MM.1S (cell line): Measurements from ENCODE around the gene UXS1.

ENCODE experiments used
- DNase-seq: peaks from one replicate; pipeline ENCODE4 v3.0.0-alpha.2; 2015
- H2AFZ ChIP-seq: fragments of 300-600 bp; sonication (generic); 2 replicates; pipeline ENCODE4 v1.6.0; 2016; ENCODE audit warnings: antibody characterized with exemption, low read length
- H3F3A ChIP-seq: fragments of 300-600 bp; sonication (generic); 2 replicates; pipeline ENCODE4 v1.6.1; 2016; ENCODE audit warnings: mild to moderate bottlenecking, antibody characterized with exemption, low read length, moderate library complexity, mixed read lengths; ENCODE audit not compliant: insufficient read depth
- H3K27ac ChIP-seq: fragments of 300-600 bp; sonication (generic); 2 replicates; pipeline ENCODE4 v1.5.1; 2016; ENCODE audit warnings: mild to moderate bottlenecking, low read length
- H3K27me3 ChIP-seq: fragments of 300-600 bp; sonication (generic); replicated peaks from 2 replicates; pipeline ENCODE4 v1.6.0; 2016; ENCODE audit warnings: low read length; ENCODE audit not compliant: insufficient read depth
- H3K36me3 ChIP-seq: fragments of 300-600 bp; sonication (generic); replicated peaks from 2 replicates; pipeline ENCODE4 v1.6.1; 2016; ENCODE audit warnings: mild to moderate bottlenecking, low read length, mixed read lengths; ENCODE audit not compliant: insufficient read depth
- H3K4me1 ChIP-seq: fragments of 300-600 bp; sonication (generic); 2 replicates; pipeline ENCODE4 v1.6.1; 2016; ENCODE audit warnings: low read length, mixed read lengths
- H3K4me2 ChIP-seq: fragments of 300-600 bp; sonication (generic); 2 replicates; pipeline ENCODE4 v1.6.0; 2016; ENCODE audit warnings: low read depth, low read length
- H3K4me3 ChIP-seq: fragments of 300-600 bp; sonication (generic); 2 replicates; pipeline ENCODE4 v1.5.1; 2016; ENCODE audit warnings: low read length, mixed read lengths
- H3K79me2 ChIP-seq: fragments of 300-600 bp; sonication (generic); 2 replicates; pipeline ENCODE4 v1.6.1; 2016; ENCODE audit warnings: mixed run types, low read length, mixed read lengths
- H3K9ac ChIP-seq: fragments of 300-600 bp; sonication (generic); 2 replicates; pipeline ENCODE4 v1.6.1; 2016; ENCODE audit warnings: low read length, mixed read lengths
- H3K9me2 ChIP-seq: fragments of 300-600 bp; sonication (generic); replicated peaks from 2 replicates; pipeline ENCODE4 v1.6.1; 2016; ENCODE audit warnings: mild to moderate bottlenecking, low read length, mixed read lengths; ENCODE audit not compliant: insufficient read depth
- H3K9me3 ChIP-seq: fragments of 300-600 bp; sonication (generic); replicated peaks from 2 replicates; pipeline ENCODE4 v1.6.1; 2016; ENCODE audit warnings: mild to moderate bottlenecking, low read length, mixed read lengths; ENCODE audit not compliant: insufficient read depth
- H4K20me1 ChIP-seq: fragments of 300-600 bp; sonication (generic); 2 replicates; pipeline ENCODE4 v1.6.1; 2016; ENCODE audit warnings: mild to moderate bottlenecking, low read length, moderate library complexity, mixed read lengths; ENCODE audit not compliant: insufficient read depth
- EZH2 ChIP-seq: fragments of 300-600 bp; sonication (generic); optimal IDR thresholded peaks from 2 replicates; pipeline ENCODE3; 2017; ENCODE audit warnings: low read depth, mild to moderate bottlenecking, antibody characterized with exemption, low read length, mixed read lengths
- EZH2phosphoT487 ChIP-seq: fragments of 300-600 bp; sonication (generic); IDR thresholded peaks from 2 replicates; pipeline ENCODE4 v1.6.1; 2018; ENCODE audit warnings: antibody characterized with exemption, low read length
- TF ChIP-seq, protein P1 (sequence below): fragments of 300-600 bp; sonication (generic); IDR thresholded peaks from 2 replicates; pipeline ENCODE4 v1.5.1; 2016; ENCODE audit warnings: antibody characterized with exemption, low read length, mixed read lengths

The UXS1 gene

DNA sequence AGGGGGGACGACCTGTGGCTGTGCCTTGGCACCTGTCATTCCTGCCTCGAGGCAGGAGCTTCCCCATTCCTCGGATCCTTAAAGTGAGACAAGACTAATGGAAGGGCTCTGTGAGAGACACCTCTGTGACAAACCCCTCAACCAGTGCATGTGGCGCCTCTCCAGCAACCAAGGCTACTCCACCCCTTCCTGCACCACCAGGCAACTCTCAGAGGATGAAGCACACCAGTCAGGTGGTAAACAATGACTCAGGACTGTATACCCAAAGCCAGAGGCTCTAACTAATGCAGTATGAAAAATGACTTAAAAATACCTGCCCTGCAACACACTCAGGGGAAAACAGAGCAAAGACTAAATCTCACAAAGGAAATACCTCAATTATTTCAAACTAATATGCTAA, 136.9 kb downstream of the UXS1 start:
- TF ChIP-seq EZH2 = no peak
- TF ChIP-seq, protein P1, sequence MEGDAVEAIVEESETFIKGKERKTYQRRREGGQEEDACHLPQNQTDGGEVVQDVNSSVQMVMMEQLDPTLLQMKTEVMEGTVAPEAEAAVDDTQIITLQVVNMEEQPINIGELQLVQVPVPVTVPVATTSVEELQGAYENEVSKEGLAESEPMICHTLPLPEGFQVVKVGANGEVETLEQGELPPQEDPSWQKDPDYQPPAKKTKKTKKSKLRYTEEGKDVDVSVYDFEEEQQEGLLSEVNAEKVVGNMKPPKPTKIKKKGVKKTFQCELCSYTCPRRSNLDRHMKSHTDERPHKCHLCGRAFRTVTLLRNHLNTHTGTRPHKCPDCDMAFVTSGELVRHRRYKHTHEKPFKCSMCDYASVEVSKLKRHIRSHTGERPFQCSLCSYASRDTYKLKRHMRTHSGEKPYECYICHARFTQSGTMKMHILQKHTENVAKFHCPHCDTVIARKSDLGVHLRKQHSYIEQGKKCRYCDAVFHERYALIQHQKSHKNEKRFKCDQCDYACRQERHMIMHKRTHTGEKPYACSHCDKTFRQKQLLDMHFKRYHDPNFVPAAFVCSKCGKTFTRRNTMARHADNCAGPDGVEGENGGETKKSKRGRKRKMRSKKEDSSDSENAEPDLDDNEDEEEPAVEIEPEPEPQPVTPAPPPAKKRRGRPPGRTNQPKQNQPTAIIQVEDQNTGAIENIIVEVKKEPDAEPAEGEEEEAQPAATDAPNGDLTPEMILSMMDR = no peak
- no peak for TF ChIP-seq EZH2phosphoT487
- no peaks in the 10 kb centered on the region for H3K36me3 ChIP-seq
- no peak overlapping the region for H3K27ac ChIP-seq
- H3K4me1 ChIP-seq = peaks cover 16% of the 10 kb centered on the region; the same call in 1 of the 2 replicates
- no peaks in the 10 kb centered on the region for H4K20me1 ChIP-seq
- H3K9ac ChIP-seq = no peak overlapping the region
- no peaks in the 10 kb centered on the region for H3K9me2 ChIP-seq
- H2AFZ ChIP-seq = no peak overlapping the region
- no peaks in the 10 kb centered on the region for H3F3A ChIP-seq
- H3K27me3 ChIP-seq = no peaks in the 10 kb centered on the region
- peak; percentile 49 for DNase-seq
- H3K4me2 ChIP-seq = no peak overlapping the region
- H3K79me2 ChIP-seq = no peaks in the 10 kb centered on the region
- no peaks in the 10 kb centered on the region for H3K9me3 ChIP-seq
- H3K4me3 ChIP-seq = no peak overlapping the region

DNA sequence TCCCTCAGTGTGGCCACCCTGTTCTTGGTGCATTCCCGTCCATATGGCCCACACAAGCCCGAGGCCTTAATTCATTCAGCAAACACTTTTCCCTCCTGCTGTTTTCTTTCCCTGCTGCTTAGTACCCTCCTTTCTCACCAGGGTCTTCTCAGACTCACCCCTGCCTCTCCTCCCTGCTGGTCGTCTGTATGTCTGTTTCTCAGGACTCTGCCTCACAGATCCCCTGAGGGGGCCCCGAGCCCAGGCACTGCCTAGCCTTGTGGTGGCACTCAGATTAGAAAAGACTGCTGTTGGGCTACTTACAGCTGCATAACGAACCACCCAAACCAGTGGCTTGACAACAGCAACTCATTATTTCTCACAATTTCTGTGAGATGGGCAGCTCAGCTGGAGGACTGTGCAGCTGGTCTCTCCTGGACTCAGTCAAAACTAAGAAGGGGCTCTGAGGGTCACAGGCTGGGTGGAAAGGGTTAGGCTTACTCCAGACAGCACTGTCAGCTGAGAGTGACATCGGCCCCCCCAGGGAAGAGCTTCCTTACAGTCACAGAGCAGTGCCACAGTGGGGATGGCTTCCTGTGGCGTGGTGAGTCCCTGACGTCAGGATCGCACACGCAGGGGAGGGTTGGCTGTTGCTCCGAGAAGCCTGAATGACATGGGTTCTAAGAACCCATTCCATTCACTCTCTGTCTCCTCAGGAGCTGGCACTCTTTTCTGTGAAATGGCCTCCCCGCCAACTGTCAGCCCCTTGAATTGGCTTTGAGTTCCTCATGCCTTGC, 139.0 kb downstream of the UXS1 start:
- Histone ChIP-seq H3K4me3 (no peak overlapping the region), H3K9me2 (no peaks in the 10 kb centered on the region), H3K27ac (no peak overlapping the region), H3K4me2 (no peak overlapping the region), H3K9ac (no peak overlapping the region), H2AFZ (no peak overlapping the region), H3K27me3 (no peaks in the 10 kb centered on the region), H4K20me1 (no peaks in the 10 kb centered on the region), H3K9me3 (no peaks in the 10 kb centered on the region), H3K4me1 (peaks cover 16% of the 10 kb centered on the region; the same call in 1 of the 2 replicates), H3K36me3 (no peaks in the 10 kb centered on the region), H3K79me2 (no peaks in the 10 kb centered on the region), H3F3A (no peaks in the 10 kb centered on the region)
- DNase-seq = no peak
- TF ChIP-seq EZH2phosphoT487 (no peak), EZH2 (no peak)
- TF ChIP-seq, protein P1 = no peak

DNA sequence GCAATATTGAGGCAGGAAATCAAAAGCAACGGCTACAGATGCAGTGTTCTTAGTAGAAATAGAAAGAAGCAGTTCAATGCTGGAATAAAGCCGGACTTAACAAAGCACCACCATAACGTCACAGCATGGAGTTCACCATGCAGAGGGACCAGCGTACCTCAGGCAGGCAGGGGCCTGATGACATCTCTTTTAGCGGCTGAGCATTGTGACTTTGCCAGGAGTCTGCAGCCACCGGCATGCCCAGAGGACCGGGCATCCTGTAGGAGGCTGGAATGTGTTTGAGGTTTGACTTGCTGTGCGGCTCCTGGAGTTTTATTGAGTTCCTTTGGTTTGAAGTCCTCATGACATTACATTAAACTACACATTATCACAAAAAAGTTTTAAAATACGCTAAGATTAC, 139.8 kb downstream of the UXS1 start:
- TF ChIP-seq EZH2 (no peak), EZH2phosphoT487 (no peak)
- TF ChIP-seq, protein P1 = no peak
- Histone ChIP-seq H3K4me2 (no peak overlapping the region), H2AFZ (no peak overlapping the region), H3F3A (no peaks in the 10 kb centered on the region), H3K9me3 (no peaks in the 10 kb centered on the region), H3K9ac (no peak overlapping the region), H3K27ac (no peak overlapping the region), H4K20me1 (no peaks in the 10 kb centered on the region), H3K36me3 (no peaks in the 10 kb centered on the region), H3K79me2 (no peaks in the 10 kb centered on the region), H3K4me3 (no peak overlapping the region), H3K4me1 (peaks cover 16% of the 10 kb centered on the region; the same call in 1 of the 2 replicates), H3K27me3 (no peaks in the 10 kb centered on the region), H3K9me2 (no peaks in the 10 kb centered on the region)
- DNase-seq = no peak
